Stomach smooth muscle (tissue), 2 donors: ENCODE measurements around the gene NOLC1.
"Not testable (repeated sequence)": the region's sequence is repeated elsewhere in the genome, so short reads cannot be mapped to it uniquely, and the experiment has no call there.

Experiments used
- H3K27ac ChIP-seq: one replicate; pipeline ENCODE4 v1.7.0; 2013; ENCODE audit warnings: mild to moderate bottlenecking, low read length, inconsistent platforms
- H3K27me3 ChIP-seq, 2 donors: one replicate each; pipeline ENCODE4 v1.7.0; 2013; ENCODE audit warnings: low read length in 2 of 2; ENCODE audit not compliant: insufficient read depth in 2 of 2, control insufficient read depth in 1 of 2
- H3K36me3 ChIP-seq, 2 donors: one replicate each; pipeline ENCODE4 v1.7.0; 2013; ENCODE audit warnings: low read length in 2 of 2; ENCODE audit not compliant: control insufficient read depth in 2 of 2, insufficient read depth in 2 of 2
- H3K4me1 ChIP-seq: one replicate; pipeline ENCODE4 v1.7.0; 2013; ENCODE audit warnings: low read length; ENCODE audit not compliant: control insufficient read depth, insufficient read depth
- H3K4me3 ChIP-seq, 2 donors: one replicate each; pipeline ENCODE4 v1.7.0; 2013; ENCODE audit warnings: low read length in 2 of 2
- H3K9ac ChIP-seq, 2 donors: one replicate each; pipeline ENCODE4 v1.7.0; 2013; ENCODE audit warnings: low read length in 2 of 2, mild to moderate bottlenecking in 1 of 2
- H3K9me3 ChIP-seq, 2 donors: one replicate each; pipeline ENCODE4 v1.7.0; 2013; ENCODE audit warnings: low read length in 2 of 2; ENCODE audit not compliant: control insufficient read depth in 2 of 2
- donor health status: healthy.
- donor health status: Pancreatic carcinoma.

Gene NOLC1

GRCh38 chr10:102188298-102188940, 36.2 kb downstream of the NOLC1 start:
- Histone ChIP-seq H3K4me3 (no peak overlapping the region), H3K9me3 (no peaks in the 10 kb centered on the region), H3K36me3 (no peaks in the 10 kb centered on the region), H3K4me1 (no peaks in the 10 kb centered on the region), H3K9ac (no peak overlapping the region), H3K27ac (no peak overlapping the region), H3K27me3 (no peaks in the 10 kb centered on the region)

- H3K4me3 ChIP-seq, H3K9ac ChIP-seq, H3K4me1 ChIP-seq, H3K9me3 ChIP-seq, H3K27me3 ChIP-seq, H3K27ac ChIP-seq, H3K36me3 ChIP-seq: not testable (repeated sequence)
These were observed 37.0 kb downstream of the NOLC1 start for GRCh38 chr10:102188941-102189898.

GRCh38 chr10:102191956-102192355, 39.8 kb downstream of the NOLC1 start:
- H3K9me3 ChIP-seq, result no peaks in the 10 kb centered on the region
- H3K4me1 ChIP-seq, result no peaks in the 10 kb centered on the region
- H3K27me3 ChIP-seq, result no peaks in the 10 kb centered on the region
- no peak overlapping the region for H3K4me3 ChIP-seq
- H3K27ac ChIP-seq, result no peak overlapping the region
- no peaks in the 10 kb centered on the region for H3K36me3 ChIP-seq
- no peak overlapping the region for H3K9ac ChIP-seq

- H3K4me3 ChIP-seq, result no peak overlapping the region
- H3K27me3 ChIP-seq, result no peaks in the 10 kb centered on the region
- no peak overlapping the region for H3K27ac ChIP-seq
- no peaks in the 10 kb centered on the region for H3K4me1 ChIP-seq
- no peaks in the 10 kb centered on the region for H3K9me3 ChIP-seq
- H3K36me3 ChIP-seq, result no peaks in the 10 kb centered on the region
- H3K9ac ChIP-seq, result no peak overlapping the region
These were observed 43.2 kb downstream of the NOLC1 start for GRCh38 chr10:102195296-102195870.

- no peaks in the 10 kb centered on the region for H3K9me3 ChIP-seq
- no peak overlapping the region for H3K4me3 ChIP-seq
- H3K9ac ChIP-seq, result no peak overlapping the region
- no peaks in the 10 kb centered on the region for H3K27me3 ChIP-seq
- H3K36me3 ChIP-seq, result no peaks in the 10 kb centered on the region
- H3K4me1 ChIP-seq, result no peaks in the 10 kb centered on the region
- H3K27ac ChIP-seq, result no peak overlapping the region
These were observed 44.7 kb downstream of the NOLC1 start for GRCh38 chr10:102196893-102197292.

- Histone ChIP-seq H3K9me3 (no peaks in the 10 kb centered on the region), H3K9ac (no peak overlapping the region), H3K36me3 (no peaks in the 10 kb centered on the region), H3K27ac (no peak overlapping the region), H3K27me3 (no peaks in the 10 kb centered on the region), H3K4me3 (no peak overlapping the region), H3K4me1 (no peaks in the 10 kb centered on the region)
These were observed 45.8 kb downstream of the NOLC1 start for GRCh38 chr10:102198027-102198426.

- H3K4me3 ChIP-seq, result no peak overlapping the region
- no peaks in the 10 kb centered on the region for H3K27me3 ChIP-seq
- H3K27ac ChIP-seq, result no peak overlapping the region
- no peaks in the 10 kb centered on the region for H3K36me3 ChIP-seq
- peaks cover 4% of the 10 kb centered on the region in 2 donors for H3K9me3 ChIP-seq
- no peaks in the 10 kb centered on the region for H3K4me1 ChIP-seq
- no peak overlapping the region for H3K9ac ChIP-seq
These were observed 48.8 kb downstream of the NOLC1 start for GRCh38 chr10:102200751-102201640.

GRCh38 chr10:102202386-102202785, 50.2 kb downstream of the NOLC1 start:
- no peak overlapping the region for H3K9ac ChIP-seq
- H3K4me1 ChIP-seq, result no peaks in the 10 kb centered on the region
- no peaks in the 10 kb centered on the region for H3K27me3 ChIP-seq
- H3K9me3 ChIP-seq, result peaks cover 4% of the 10 kb centered on the region in 2 donors
- H3K4me3 ChIP-seq, result no peak overlapping the region
- H3K27ac ChIP-seq, result no peak overlapping the region
- no peaks in the 10 kb centered on the region for H3K36me3 ChIP-seq

GRCh38 chr10:102208311-102209035, 56.3 kb downstream of the NOLC1 start:
- Histone ChIP-seq H3K27ac (no peak overlapping the region), H3K27me3 (no peaks in the 10 kb centered on the region), H3K4me3 (no peak overlapping the region), H3K9me3 (peaks cover 4% of the 10 kb centered on the region in 2 donors), H3K36me3 (no peaks in the 10 kb centered on the region), H3K9ac (no peak overlapping the region), H3K4me1 (peaks cover 3% of the 10 kb centered on the region)
